Stimulated activated naive CD4-positive, alpha-beta T cell (primary cell): ENCODE results near the gene ITGB3.
A peak's percentile ranks its signal among the peaks of the same experiment; 100 is the strongest.

Source experiments
- DNase-seq, 6 experiments: peaks; one replicate each; lab custom pipeline; 2025; lab: John Stamatoyannopoulos, UW

ITGB3 gene

DNA sequence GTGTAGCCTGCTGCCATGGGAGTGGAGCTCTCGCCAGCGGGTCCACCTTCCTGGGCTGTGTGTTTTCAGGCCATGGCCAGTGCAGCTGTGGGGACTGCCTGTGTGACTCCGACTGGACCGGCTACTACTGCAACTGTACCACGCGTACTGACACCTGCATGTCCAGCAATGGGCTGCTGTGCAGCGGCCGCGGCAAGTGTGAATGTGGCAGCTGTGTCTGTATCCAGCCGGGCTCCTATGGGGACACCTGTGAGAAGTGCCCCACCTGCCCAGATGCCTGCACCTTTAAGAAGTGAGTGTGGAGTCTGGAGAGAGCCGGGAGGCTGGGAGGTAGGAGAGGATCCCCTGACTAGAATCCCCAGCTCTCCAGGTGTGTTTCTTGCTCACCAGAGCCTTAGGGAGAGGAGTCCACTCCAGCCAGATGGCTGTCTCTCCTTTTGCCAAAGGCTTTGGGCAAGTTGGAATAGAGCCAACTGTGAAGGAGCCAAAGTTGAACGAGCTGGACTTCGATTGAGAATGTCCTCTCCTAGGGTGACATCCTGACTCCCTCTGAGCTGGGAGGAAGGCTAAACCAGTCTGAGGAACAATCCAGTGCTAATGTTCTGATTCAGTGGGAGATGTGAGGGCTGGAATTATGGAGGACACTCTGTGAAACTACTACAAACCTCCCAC lies 45.7 kb downstream of the ITGB3 start:
- DNase-seq = no peak

- DNase-seq = no peak
These were observed 47.1 kb downstream of the ITGB3 start for GRCh38 chr17:47300718-47301117.

- DNase-seq = no peak
These were observed 47.5 kb downstream of the ITGB3 start for GRCh38 chr17:47301161-47301560.

DNA sequence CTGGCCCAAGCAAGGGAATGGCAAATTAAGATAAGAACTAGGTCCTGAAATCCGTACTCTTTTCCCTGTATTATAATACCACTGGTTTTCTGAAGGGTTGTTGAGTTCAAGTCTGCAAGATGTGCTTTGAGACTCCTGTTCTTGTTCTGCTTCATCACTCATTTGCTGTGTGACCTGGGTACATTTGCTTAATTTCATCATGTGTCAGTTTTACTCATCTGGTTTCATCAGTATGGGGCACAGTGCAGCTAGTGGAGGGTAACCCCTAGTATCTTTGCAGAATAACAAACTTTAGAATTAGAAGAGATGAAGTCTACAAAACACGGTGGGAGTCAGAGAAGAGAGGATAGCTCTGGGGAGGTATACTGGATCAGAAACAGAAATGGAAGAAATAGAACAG lies 48.2 kb downstream of the ITGB3 start:
- no peak for DNase-seq

DNA sequence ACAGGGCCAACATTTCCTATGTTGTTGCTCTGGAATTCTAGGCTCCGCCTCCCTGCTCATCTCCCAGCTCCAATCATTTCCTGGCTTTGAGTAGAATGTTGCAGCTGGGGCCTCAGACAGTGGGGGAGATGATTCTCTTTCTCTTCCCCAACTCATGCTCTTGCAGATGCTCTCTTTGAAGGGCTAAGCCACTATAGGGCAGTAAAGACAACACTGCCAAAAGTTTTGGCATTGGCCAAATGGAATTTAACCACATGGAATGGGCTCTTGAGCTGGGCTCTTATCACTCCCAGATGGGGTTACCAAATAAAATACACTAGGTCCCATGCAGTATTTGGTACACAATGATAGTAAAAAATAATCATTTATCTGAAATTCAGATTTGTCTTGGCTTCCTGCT lies 50.6 kb downstream of the ITGB3 start:
- no peak for DNase-seq

DNA sequence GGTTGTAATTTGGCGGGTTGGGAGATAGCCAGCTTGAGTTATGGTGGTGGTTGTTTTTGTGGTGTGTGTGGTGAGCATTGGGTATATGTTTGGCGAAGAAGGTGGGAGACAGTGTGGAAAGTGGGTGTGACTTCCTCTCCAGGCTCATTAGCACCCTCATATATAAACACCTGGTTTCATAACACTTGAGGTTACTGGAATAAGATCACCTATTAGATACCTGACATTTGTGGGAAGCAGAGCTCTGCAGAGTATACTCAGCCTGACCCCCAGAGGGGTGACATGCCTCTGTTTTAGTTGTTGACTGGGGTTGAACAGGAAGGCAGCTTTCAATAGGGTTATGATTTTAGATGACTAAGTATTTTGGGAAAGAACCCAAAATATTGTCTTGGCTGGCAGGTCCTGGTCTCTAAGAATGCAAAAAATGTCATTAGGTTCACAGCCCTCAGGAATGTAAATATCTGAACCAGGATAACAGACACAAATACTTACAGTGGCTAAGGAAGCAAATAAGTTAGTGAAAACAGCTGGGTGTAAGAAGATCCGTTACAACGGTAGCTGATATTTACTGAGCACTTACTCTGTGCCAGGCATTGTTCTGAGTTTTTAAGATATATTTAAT lies 51.8 kb downstream of the ITGB3 start:
- no peak for DNase-seq

DNA sequence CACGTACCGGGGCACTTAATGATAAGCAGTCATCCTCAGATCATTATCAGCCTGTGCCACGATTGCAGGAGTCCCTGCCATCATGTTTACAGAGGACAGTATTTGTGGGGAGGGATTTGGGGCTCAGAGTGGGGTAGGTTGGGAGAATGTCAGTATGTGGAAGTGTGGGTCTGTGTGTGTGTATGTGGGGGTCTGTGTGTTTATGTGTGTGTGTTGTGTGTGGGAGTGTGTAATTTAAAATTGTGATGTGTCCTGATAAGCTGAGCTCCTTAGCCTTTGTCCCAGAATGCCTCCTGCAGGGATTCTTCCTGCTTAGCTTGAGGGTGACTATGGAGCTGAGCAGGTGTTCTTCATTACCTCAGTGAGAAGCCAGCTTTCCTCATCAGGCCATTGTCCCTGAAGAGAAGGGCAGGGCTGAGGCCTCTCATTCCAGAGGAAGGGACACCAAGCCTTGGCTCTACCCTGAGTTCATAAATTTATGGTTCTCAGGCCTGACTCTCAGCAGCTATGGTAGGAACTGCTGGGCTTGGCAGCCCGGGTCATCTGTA lies 56.6 kb downstream of the ITGB3 start:
- DNase-seq = no peak

DNA sequence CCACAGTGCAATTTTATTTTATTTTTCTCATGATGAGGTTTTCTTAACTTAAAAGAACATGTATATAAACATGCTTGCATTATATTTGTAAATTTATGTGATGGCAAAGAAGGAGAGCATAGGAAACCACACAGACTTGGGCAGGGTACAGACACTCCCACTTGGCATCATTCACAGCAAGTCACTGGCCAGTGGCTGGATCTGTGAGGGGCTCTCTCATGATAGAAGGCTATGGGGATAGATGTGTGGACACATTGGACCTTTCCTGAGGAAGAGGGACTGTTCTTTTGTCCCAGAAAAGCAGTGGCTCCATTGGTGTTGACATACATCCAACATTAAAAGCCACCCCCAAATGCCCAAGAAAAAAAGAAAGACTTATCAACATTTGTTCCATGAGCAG lies 57.8 kb downstream of the ITGB3 start:
- DNase-seq = no peak

GRCh38 chr17:47315451-47316266 lies 62.0 kb downstream of the ITGB3 start:
- peak in 3 of 6 experiments; percentile 21 to 48 (median 35) for DNase-seq

GRCh38 chr17:47316311-47316710 lies 62.7 kb downstream of the ITGB3 start:
- DNase-seq = no peak

DNA sequence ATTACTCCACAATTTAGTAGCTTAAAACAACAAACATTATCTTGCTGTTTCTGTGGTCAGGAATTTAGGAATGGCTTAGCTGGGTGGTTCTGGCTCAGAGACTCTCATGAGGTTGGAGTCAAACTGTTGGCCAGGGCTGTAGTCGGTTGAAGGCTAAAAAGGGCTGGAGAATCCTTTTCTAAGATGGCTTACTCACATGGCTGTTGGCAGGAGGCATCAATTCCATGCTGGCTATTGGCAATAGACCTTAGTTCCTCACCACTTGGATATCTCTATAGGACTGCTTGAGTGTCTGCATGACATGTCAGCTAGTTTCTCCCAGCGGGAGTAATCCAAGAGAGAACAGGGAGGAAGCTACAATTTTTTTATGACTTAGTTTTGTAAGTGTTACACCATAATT lies 63.5 kb downstream of the ITGB3 start:
- no peak for DNase-seq

- no peak for DNase-seq
These were observed 64.7 kb downstream of the ITGB3 start for GRCh38 chr17:47318197-47318918.

- DNase-seq = no peak
These were observed 67.4 kb downstream of the ITGB3 start for GRCh38 chr17:47320879-47321502.

GRCh38 chr17:47323382-47324223 lies 70.0 kb downstream of the ITGB3 start, which contains the start of gene EFCAB13:
EFCAB13 (plus strand) TSS chr17:47323955; CDS start chr17:47328354, 4,399 bp downstream.
- peak; percentile 49 to 75 (median 68) for DNase-seq

- peak; percentile 30 to 74 (median 59) for DNase-seq
These were observed 70.8 kb downstream of the ITGB3 start for GRCh38 chr17:47324224-47325020.

DNA sequence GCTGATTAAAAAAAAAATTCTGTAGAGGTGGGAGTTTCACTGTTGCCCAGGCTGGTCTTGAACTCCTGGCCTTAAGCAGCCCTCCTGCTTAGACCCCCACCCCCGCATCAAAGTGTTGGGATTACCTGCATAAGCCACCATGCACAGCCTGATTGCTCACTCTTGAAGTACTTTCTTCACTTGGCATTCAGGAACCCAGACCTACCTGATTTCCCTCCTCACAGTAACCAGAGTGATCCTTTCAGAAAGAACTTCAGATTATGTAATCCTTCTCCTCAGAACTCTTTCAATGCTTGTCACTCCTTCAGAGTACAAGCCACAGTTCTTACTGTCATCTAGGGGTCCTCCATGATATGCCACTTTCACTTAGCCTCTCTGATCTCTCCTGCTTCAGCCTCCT lies 71.5 kb downstream of the ITGB3 start:
- DNase-seq = no peak

GRCh38 chr17:47330548-47330947 lies 76.9 kb downstream of the ITGB3 start:
- no peak for DNase-seq

DNA sequence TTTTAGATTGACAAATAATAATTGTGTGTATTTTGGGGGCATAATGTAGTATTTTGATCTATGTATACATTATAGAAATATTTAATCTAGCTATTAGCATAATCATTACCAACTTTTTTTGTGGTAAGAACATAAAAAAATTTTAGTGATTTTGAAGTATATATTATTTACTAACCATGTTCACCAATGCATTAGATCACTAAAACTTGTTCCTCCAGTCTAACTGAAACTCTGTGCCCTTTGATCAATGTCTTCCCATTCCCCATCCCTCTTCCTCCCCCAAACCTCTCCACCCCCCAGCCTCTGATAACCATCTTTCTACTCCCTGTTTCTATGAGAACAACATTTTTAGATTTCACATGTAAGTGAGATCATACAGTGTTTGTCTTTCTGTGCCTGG lies 78.7 kb downstream of the ITGB3 start:
- DNase-seq = no peak

GRCh38 chr17:47335101-47335936 lies 81.7 kb downstream of the ITGB3 start:
- no peak for DNase-seq
